Activated T-cell treated with anti-CD3 and anti-CD28 coated beads, Interleukin-2, amount 50 U/mL, for 72 hours (primary cell): ENCODE data around the gene MMP25. TPM values are rescaled to one million over a fixed set of nuclear protein-coding genes. Genes with fewer than 3 reads are reported as not detected.
A peak's percentile ranks its signal among the peaks of the same experiment; 100 is the strongest.
"Not testable (repeated sequence)": the region's sequence is repeated elsewhere in the genome, so short reads cannot be mapped to it uniquely, and the experiment has no call there.

Experiments
- ATAC-seq, 2 donors: fragments of 150-1000 bp; cut with Tn5 transposase; replicated peaks in 1 of 2; 2 replicates each; pipeline ENCODE4 v1.10.0; 2021; ENCODE audit warnings: moderate library complexity in 2 of 2, mild to moderate bottlenecking in 1 of 2
- DNase-seq, 2 donors: peaks; one replicate each; pipeline ENCODE4 v3.0.0; 2021 to 2022; ENCODE audit warnings: mixed read lengths in 1 of 2
- H3K27ac Mint-ChIP-seq: one replicate; pipeline ENCODE4 v1.8.0; 2022; ENCODE audit warnings: mild to moderate bottlenecking, moderate library complexity, mixed read lengths
- H3K27me3 Mint-ChIP-seq: one replicate; pipeline ENCODE4 v1.8.0; 2022; ENCODE audit warnings: low read depth, mixed read lengths
- H3K36me3 Mint-ChIP-seq, 2 donors: one replicate each; pipeline ENCODE4 v1.8.0; 2022; ENCODE audit warnings: mixed read lengths in 2 of 2, mild to moderate bottlenecking in 1 of 2; ENCODE audit not compliant: insufficient read depth in 2 of 2
- H3K4me1 Mint-ChIP-seq: one replicate; pipeline ENCODE4 v1.8.0; 2022; ENCODE audit warnings: low read depth, mixed read lengths
- H3K4me3 Mint-ChIP-seq, 2 donors: one replicate each; pipeline ENCODE4 v1.8.0; 2022; ENCODE audit warnings: mild to moderate bottlenecking in 2 of 2, mixed read lengths in 2 of 2, moderate library complexity in 2 of 2
- H3K9me3 Mint-ChIP-seq, 2 donors: one replicate each; pipeline ENCODE4 v1.8.0; 2022; ENCODE audit warnings: mixed read lengths in 2 of 2
- total RNA-seq, 2 donors: library from RNA; stranded (reverse); gene quantifications; one replicate each; pipeline ENCODE4 v1.2.3, GENCODE V29; 2022

The MMP25 gene
- total RNA-seq, 2 donors from 2014 or later = 2.3 to 5.2 TPM

GRCh38 chr16:3046641-3047386 lies 453 bp downstream of the MMP25 start:
- peak in 1 of 2 donors; percentile 45 for DNase-seq
- Mint-ChIP-seq H3K9me3 (no peaks in the 10 kb centered on the region), H3K4me1 (peaks cover 38% of the 10 kb centered on the region), H3K27ac (no peak overlapping the region), H3K36me3 (peaks cover 0 to 2% of the 10 kb centered on the region in 2 donors), H3K4me3 (peak overlapping the region; percentile 46 to 61), H3K27me3 (peaks cover 43% of the 10 kb centered on the region)
- peak; percentile 19 to 29 for ATAC-seq

GRCh38 chr16:3047387-3047720 lies 993 bp downstream of the MMP25 start:
- no peak for ATAC-seq
- DNase-seq = no peak
- Mint-ChIP-seq H3K9me3 (no peaks in the 10 kb centered on the region), H3K4me3 (peak overlapping the region in 1 of 2 donors; percentile 46), H3K36me3 (peaks cover 2% of the 10 kb centered on the region in 2 donors), H3K27me3 (peaks cover 43% of the 10 kb centered on the region), H3K4me1 (peaks cover 43% of the 10 kb centered on the region), H3K27ac (no peak overlapping the region)

- H3K9me3 Mint-ChIP-seq = no peaks in the 10 kb centered on the region
- H3K27ac Mint-ChIP-seq = no peak overlapping the region
- peaks cover 7 to 8% of the 10 kb centered on the region in 2 donors for H3K36me3 Mint-ChIP-seq
- ATAC-seq = no peak
- peaks cover 60% of the 10 kb centered on the region for H3K4me1 Mint-ChIP-seq
- no peak for DNase-seq
- H3K27me3 Mint-ChIP-seq = peaks cover 18% of the 10 kb centered on the region
- H3K4me3 Mint-ChIP-seq = no peak overlapping the region
These were observed 3.6 kb downstream of the MMP25 start for GRCh38 chr16:3049921-3050481.

- peaks cover 60% of the 10 kb centered on the region for H3K4me1 Mint-ChIP-seq
- H3K27me3 Mint-ChIP-seq = peaks cover 13% of the 10 kb centered on the region
- peaks cover 8 to 10% of the 10 kb centered on the region in 2 donors for H3K36me3 Mint-ChIP-seq
These were observed 4.1 kb downstream of the MMP25 start for GRCh38 chr16:3050487-3050886.

GRCh38 chr16:3051009-3051408 lies 4.6 kb downstream of the MMP25 start:
- no peaks in the 10 kb centered on the region for H3K9me3 Mint-ChIP-seq
- peaks cover 8 to 10% of the 10 kb centered on the region in 2 donors for H3K36me3 Mint-ChIP-seq
- H3K27me3 Mint-ChIP-seq = peaks cover 12% of the 10 kb centered on the region
- ATAC-seq = no peak
- no peak overlapping the region for H3K4me3 Mint-ChIP-seq
- peaks cover 65% of the 10 kb centered on the region for H3K4me1 Mint-ChIP-seq
- H3K27ac Mint-ChIP-seq = no peak overlapping the region
- no peak for DNase-seq

More at GRCh38 chr16:3050487-3050886, 4.1 kb downstream of the MMP25 start:
- DNase-seq (no peak), ATAC-seq (no peak)
- Mint-ChIP-seq H3K9me3 (no peaks in the 10 kb centered on the region), H3K4me3 (no peak overlapping the region), H3K27ac (no peak overlapping the region)

- H3K4me1 Mint-ChIP-seq = peaks cover 69% of the 10 kb centered on the region
- peaks cover 8 to 10% of the 10 kb centered on the region in 2 donors for H3K36me3 Mint-ChIP-seq
- no peaks in the 10 kb centered on the region for H3K9me3 Mint-ChIP-seq
- no peak overlapping the region for H3K4me3 Mint-ChIP-seq
- peaks cover 12% of the 10 kb centered on the region for H3K27me3 Mint-ChIP-seq
- no peak overlapping the region for H3K27ac Mint-ChIP-seq
- ATAC-seq = peak; percentile 22 to 32
- no peak for DNase-seq
These were observed 5.1 kb downstream of the MMP25 start for GRCh38 chr16:3051494-3051893.

DNA sequence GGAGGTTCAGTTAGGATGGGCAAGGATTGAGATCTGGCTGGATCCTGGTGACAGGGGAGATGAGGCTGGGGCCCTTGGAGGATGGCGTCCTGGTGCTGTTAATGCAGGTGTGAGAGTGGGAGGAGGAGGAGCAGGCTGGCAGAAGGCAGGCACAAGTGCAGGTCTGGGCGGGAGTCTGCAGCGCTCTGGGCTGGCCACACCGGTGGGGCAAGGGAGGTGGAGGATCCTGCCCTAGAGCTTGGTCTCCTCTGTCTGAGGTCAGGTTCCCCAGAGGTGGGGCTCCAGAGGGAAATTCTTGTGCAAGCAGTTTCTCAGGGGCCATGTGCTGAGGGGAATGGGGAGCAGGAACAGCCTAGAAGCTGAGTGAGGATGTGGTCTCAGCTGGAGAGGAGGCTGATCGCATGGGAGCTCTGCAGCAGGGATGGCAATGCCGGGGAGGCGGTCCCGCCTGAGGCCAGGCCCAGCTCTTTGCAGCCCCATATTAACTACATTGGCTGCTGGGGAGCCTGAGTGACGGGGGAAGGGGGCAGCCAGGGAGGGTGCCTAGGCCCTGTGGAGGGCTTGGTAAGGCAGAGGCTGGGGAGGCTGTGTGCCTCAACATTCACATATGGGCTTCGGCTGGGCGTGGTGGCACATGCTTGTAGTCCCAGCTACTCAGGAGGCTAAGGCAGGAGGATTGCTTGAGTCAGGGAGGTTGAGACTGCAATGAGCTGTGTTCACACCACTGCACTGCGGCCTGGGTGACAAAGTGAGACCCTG lies 6.4 kb downstream of the MMP25 start:
- DNase-seq, H3K36me3 Mint-ChIP-seq, H3K4me3 Mint-ChIP-seq, H3K9me3 Mint-ChIP-seq, H3K27ac Mint-ChIP-seq, H3K27me3 Mint-ChIP-seq: not testable (repeated sequence)
- ATAC-seq = peak; percentile 63 to 81
- H3K4me1 Mint-ChIP-seq = peaks cover 82% of the 10 kb centered on the region

- not testable (repeated sequence) for H3K27ac Mint-ChIP-seq
- peak; percentile 31 to 62 for ATAC-seq
These were observed 7.0 kb downstream of the MMP25 start for GRCh38 chr16:3053330-3053710.

DNA sequence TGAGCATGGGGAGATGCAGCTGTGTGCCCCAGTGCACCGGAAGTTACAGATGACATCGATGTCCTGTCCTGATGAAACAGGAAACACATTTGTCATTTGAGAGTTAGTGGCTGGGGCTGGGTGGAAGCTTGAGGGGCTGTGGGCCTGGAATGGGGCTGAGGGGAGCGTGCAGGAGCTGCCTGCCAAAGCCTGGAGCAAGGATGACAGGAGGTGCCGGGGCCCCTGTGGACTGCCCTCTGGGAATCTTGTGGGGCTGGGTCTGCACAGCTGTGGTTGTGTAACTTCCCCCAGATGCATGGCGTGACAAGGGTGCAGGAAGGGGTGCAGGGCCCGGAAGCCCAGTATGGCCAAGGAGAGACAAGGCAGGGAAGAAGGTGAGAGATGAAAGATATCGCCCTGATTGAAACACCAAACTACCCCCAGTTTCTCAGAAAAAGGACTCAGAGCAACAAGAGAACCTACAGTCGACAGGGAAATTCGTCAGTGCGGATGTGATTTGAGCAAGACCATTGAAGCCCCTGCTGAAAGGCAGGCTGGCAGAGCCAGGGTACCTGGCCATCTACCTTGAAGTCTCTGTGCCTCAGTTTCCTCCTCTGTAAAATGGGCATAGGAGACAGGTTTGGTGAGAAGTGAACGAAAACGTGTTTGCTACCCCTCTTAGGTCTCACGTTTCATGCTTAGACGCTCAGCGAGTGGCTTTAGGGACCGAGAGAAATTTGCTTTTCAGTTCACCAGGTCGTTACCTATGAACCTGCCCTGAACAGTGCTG lies 8.8 kb downstream of the MMP25 start:
- H3K27me3 Mint-ChIP-seq = no peaks in the 10 kb centered on the region
- no peak for DNase-seq
- peaks cover 77% of the 10 kb centered on the region for H3K4me1 Mint-ChIP-seq
- H3K4me3 Mint-ChIP-seq = peak overlapping the region; percentile 52 to 53
- H3K9me3 Mint-ChIP-seq = no peaks in the 10 kb centered on the region
- ATAC-seq = no peak
- H3K27ac Mint-ChIP-seq = peak overlapping the region; percentile 47
- H3K36me3 Mint-ChIP-seq = peaks cover 9 to 12% of the 10 kb centered on the region in 2 donors

More at GRCh38 chr16:3053330-3053710, 7.0 kb downstream of the MMP25 start:
- H3K36me3 Mint-ChIP-seq, DNase-seq, H3K9me3 Mint-ChIP-seq, H3K27me3 Mint-ChIP-seq, H3K4me3 Mint-ChIP-seq: not testable (repeated sequence)
- H3K4me1 Mint-ChIP-seq = peaks cover 78% of the 10 kb centered on the region

- DNase-seq, ATAC-seq, H3K27me3 Mint-ChIP-seq, H3K9me3 Mint-ChIP-seq: not testable (repeated sequence)
- Mint-ChIP-seq H3K27ac (peak overlapping the region; percentile 47), H3K4me3 (peak overlapping the region; percentile 52 to 53), H3K4me1 (peaks cover 77% of the 10 kb centered on the region), H3K36me3 (peaks cover 9 to 12% of the 10 kb centered on the region in 2 donors)
These were observed 9.4 kb downstream of the MMP25 start for GRCh38 chr16:3055734-3056115.

DNA sequence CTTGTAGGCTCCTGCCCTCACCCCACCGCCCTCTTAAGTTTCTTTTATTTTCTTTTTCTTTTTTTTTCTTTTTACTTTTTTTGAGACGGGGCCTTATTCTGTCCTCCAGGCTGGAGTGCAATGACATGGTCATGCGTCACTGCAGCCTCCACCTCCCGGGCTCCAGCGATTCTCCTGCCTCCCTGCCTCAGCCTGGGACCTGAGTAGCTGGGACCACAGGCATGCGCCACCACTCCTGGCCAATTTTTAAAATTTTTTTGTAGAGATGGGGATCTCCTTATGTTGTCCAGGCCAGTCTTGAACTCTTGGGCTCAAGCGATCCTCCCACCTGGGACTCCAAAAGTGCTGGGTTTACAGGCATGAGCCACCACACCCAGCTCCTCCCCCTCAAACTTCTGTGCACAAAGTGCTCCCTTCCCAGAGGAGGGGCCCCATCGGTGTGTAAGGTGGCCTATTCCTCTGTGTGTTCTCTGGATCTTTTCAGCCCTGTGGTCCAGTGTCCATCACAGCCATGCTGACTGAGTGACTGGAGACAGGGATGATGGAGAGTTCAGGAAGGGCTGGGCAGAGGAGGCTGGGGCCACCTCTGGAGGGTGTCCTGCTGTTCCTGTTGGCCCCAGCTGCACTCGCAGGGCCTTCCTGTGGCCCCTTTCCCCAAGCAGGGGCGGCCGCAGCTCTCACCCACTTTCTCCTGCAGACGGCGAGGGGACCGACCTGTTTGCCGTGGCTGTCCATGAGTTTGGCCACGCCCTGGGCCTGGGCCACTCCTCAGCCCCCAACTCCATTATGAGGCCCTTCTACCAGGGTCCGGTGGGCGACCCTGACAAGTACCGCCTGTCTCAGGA lies 10.2 kb downstream of the MMP25 start:
- Mint-ChIP-seq H3K4me3 (peak overlapping the region; percentile 91 to 97), H3K36me3 (peaks cover 7 to 12% of the 10 kb centered on the region in 2 donors), H3K4me1 (peaks cover 70% of the 10 kb centered on the region), H3K27ac (peak overlapping the region; percentile 63), H3K9me3 (no peaks in the 10 kb centered on the region), H3K27me3 (no peaks in the 10 kb centered on the region)
- no peak for ATAC-seq
- no peak for DNase-seq
